GM08714 (cell line): ENCODE results near the gene FAM185A.
"Not testable (repeated sequence)": the region's sequence is repeated elsewhere in the genome, so short reads cannot be mapped to it uniquely, and the experiment has no call there.

Experiments
- H3K4me3 ChIP-seq: fragments of 200-500 bp; sonication (Bioruptor generic); 2 replicates; pipeline ENCODE4 v1.5.1; 2014; ENCODE audit warnings: mild to moderate bottlenecking, low read length, inconsistent platforms
- ZNF274 ChIP-seq: IDR thresholded peaks from 2 replicates; pipeline ENCODE4 v1.6.1; 2012; ENCODE audit warnings: mild to moderate bottlenecking, low read depth, low read length

The FAM185A gene

DNA sequence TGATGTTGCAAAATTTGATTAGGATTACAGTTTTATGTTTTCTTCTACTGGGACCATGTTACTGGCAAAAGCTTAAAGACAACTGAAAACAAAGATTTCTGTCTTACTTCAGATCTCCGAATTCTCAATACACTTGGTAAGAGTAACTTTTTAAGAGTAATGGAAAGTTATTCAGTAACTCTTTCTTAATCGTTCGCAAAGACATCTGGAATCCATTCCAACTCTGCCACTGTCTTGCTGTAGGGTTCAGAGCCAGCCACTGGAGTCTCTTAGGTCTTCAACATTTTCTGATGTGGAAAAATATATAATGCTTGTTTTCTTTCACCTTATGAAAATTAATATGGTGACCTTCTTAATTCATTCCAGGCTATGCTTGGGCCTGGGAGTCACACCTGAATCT is 29.9 kb downstream of the FAM185A start:
- not testable (repeated sequence) for H3K4me3 ChIP-seq

DNA sequence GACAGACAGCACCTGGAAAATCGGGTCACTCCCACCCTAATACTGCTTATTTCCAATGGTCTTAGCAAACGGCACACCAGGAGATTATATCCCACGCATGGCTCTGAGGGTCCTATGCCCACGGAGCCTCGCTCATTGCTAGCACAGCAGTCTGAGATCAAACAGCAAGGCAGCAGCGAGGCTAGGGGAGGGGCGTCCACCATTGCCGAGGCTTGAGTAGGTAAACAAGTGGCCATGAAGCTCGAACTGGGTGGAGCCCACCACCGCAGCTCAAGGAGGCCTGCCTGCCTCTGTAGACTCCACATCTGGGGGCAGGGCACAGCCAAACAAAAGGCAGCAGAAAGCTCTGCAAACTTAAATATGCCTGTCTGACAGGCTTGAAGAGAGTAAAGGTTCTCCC is 32.1 kb downstream of the FAM185A start:
- not testable (repeated sequence) for H3K4me3 ChIP-seq

DNA sequence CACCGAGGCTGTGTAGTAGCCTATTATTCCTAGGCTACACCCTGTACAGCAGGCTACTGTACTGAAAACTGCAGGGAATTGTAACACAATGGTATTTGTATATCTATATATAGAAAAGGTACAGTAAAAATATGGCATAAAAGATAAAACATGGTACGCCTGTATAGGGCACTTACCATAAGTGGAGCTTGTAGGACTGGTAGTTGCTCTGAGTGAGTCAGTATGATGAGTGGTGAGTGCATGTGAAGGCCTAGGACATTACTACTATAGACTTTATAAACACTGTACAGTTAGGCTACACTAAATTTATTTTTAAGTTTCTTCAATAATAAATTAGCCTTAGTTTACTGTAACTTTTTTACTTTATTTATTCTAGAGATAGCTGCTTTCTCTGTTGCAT is 40.0 kb downstream of the FAM185A start:
- H3K4me3 ChIP-seq: not testable (repeated sequence)

GRCh38 chr7:102790364-102791100 is 41.7 kb downstream of the FAM185A start:
- H3K4me3 ChIP-seq: not testable (repeated sequence)

DNA sequence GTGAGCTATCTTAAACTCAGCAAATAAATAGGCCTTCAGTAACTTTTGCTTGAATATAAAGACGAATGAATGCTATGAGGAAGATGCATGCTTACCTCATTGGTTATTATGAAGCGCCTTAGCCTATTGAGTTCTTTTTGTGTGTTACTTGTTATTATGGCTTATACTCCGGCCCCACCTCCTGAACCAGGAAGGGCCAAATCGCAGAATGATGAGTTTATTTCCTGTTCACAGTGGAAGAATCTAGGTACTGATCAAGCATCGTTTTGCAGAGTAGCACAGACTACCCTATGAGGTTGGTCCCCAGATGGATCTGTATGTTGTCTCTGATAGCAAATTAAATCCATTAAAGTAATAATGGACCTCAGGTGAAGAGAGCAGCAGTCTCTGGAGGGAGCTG is 42.6 kb downstream of the FAM185A start:
- H3K4me3 ChIP-seq: not testable (repeated sequence)

- not testable (repeated sequence) for H3K4me3 ChIP-seq
These were observed 43.0 kb downstream of the FAM185A start for GRCh38 chr7:102791831-102792230.

DNA sequence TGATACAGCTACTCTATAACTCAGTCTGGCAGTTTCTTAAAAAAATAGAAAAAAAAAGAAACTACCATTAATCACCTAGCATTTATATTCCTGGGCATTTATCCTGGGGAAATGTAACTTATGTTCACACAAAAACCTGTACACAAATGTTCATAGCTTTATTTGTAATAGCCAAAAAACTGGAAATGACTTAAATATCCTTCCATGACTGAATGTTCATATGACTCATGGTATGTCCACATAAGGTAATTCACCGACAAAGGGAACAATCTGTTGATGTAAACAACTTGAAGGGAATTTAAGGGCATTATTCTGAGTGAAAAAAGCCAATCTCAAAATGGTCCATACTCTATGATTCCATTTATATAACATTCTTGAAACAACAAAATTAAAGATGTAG is 45.8 kb downstream of the FAM185A start:
- H3K4me3 ChIP-seq: not testable (repeated sequence)

DNA sequence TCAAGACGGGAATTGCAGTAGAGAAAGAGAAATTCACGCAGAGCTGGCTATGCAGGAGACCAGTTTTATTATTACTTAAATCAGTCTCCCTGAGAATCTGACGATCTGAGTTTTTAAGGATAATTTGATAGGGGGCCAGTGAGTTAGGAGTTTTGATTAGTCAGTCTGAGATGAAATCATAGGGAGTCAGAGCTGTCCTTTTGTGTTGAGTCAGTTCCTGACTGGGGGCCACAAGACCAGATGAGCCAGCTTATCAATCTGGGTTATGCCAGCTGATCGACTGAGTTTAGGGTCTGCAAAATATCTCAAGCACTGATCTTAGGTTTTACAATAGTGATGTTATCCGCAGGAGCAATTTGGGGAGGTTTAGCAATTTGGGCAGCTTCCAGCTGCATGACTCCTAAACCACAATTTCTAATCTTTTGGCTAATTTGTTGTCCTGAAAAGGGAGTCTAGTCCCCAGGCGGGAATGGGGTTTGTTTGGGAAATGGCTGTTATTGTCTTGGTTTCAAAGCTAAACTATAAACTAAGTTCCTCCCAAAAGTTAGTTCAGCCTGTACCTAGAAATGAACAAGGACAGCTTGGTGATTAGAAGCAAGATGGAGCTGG is 47.3 kb downstream of the FAM185A start:
- H3K4me3 ChIP-seq: not testable (repeated sequence)

GRCh38 chr7:102806613-102807012 is 57.8 kb downstream of the FAM185A start:
- no peak overlapping the region for H3K4me3 ChIP-seq
- no peak for TF ChIP-seq ZNF274

- no peak overlapping the region for H3K4me3 ChIP-seq
- no peak for TF ChIP-seq ZNF274
These were observed 62.1 kb downstream of the FAM185A start for GRCh38 chr7:102810916-102811315.

- H3K4me3 ChIP-seq: no peak overlapping the region
- no peak for TF ChIP-seq ZNF274
These were observed 63.3 kb downstream of the FAM185A start for GRCh38 chr7:102811942-102812678.

DNA sequence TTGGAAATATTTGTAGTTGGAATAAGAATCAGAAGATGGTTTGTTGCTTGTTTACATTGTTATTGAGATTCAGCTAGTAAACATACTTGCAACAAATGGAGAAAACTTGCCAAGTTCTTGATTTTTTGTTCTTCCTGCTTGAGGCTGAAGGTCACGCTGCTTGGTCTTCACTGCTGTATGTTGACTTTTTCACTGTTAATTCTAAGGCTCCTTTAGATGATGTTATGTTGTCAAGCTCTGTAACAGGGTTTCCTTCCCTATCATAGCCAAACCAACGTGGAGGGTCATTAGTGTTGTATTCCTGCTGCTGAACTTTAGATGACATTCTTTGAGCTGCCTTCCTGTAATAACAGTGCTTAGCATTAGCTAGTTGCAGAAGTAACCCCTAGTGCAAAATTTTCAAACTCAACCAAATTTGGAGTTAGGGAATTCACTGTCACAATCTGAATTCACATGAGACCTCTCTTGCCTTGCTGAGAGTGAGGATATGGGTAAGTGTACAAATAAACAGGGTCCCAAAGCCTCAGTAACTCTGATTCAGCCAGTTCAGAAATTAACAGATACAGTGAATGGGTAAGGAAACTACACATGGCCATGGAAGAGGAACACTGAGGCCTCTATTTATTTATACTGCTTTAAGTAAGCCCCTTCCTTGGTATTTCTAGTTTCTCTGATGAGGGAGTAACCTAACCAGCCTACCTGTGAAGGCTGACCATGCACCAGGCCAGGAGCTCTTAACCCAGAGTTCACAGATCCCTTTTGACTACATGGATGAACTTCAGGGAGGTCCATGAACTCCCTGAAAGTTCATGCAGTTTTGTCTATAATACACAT is 64.6 kb downstream of the FAM185A start:
- no peak for TF ChIP-seq ZNF274

DNA sequence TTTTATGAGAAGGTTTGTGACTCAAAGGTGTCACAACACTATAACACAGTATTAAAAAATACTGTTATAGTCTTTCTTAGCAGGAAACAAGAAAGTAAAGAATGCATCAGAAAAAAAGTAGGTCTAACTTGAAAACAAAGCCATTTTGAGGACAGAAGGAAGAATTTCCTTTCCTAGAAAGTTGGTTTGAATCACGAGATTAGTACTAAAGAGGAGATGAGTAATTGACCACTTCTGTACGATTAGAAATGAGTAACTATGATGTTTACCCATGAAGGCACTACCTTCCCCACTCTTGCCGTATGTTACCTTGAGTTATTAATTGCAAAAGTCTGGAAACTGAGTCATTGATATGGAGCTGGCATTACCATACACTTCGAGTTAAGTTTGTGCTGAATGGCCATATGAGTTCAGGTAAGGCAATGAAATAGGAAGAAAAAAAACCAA is 65.2 kb downstream of the FAM185A start:
- no peak overlapping the region for H3K4me3 ChIP-seq
- no peak for TF ChIP-seq ZNF274

More for the DNA sequence above, 64.6 kb downstream of the FAM185A start:
- no peak overlapping the region for H3K4me3 ChIP-seq

DNA sequence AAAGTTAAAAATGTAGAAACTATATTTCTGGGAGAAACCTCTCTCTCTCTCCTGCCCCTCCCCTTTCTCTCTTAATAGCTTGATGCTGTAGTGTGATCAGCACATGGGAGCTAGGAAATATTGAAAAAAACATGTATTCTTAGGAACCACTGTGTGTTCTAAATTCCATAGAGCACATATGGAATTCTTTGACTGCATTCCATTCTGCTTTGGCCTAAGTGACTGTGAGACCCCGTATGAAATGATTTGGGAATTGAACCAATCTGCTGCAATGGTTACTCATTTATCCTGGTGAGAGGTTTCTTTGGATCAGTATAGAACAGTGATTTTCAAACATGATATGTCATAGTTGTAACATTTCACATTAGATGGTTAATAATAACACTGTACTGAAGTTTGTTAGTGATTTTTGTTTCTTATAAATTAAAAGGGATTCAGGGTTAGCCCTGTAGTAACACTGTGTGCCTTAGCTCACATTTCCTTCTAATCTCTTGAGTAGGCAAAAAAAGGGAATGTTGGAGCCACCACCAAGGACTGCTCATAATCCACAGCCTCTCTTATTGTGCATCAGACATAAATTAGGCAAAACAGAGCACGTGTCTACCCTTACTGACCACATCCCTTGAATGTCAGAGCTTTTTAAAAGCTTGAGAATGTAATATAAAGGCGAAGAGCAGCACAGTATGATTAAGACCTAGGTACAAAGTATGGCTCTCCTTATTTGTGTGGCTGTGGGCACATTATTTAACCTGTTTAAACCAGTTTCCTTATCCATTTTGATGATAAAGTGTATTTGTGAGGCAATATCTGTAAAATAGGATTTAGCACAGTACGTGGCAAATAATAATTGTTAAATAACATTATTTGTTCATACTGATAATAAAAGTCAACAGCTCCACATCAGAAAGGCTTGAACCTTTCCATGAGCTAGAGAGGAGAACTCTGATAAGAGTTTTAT is 69.1 kb downstream of the FAM185A start:
- H3K4me3 ChIP-seq: no peak overlapping the region
- no peak for TF ChIP-seq ZNF274
